Cardiac muscle cell (in vitro differentiated cells and primary cell): ENCODE data around the gene MTX1. TPM values are rescaled to one million over a fixed set of nuclear protein-coding genes. Genes with fewer than 3 reads are reported as not detected.
"Not testable (repeated sequence)": the region's sequence is repeated elsewhere in the genome, so short reads cannot be mapped to it uniquely, and the experiment has no call there.

Experiments used
- DNase-seq, 2 donors: peaks; one replicate each; pipeline versions ENCODE4 v3.0.0 to v3.0.0-alpha.2; 2010 to 2017; ENCODE audit warnings: low read depth in 1 of 2, low spot score in 1 of 2
- H3K27ac ChIP-seq: fragments of 200-600 bp; sonication (generic); 2 replicates; pipeline ENCODE4 v1.5.1; 2016
- H3K27me3 ChIP-seq: fragments of 200-600 bp; sonication (generic); 2 replicates; pipeline ENCODE4 v1.6.0; 2016; ENCODE audit warnings: control low read depth
- H3K36me3 ChIP-seq: fragments of 200-600 bp; sonication (generic); 2 replicates; pipeline ENCODE4 v1.5.1; 2016; ENCODE audit warnings: control low read depth
- H3K4me1 ChIP-seq: fragments of 200-600 bp; sonication (generic); 2 replicates; pipeline ENCODE4 v1.8.1; 2017; ENCODE audit warnings: low read depth, mild to moderate bottlenecking, mixed run types
- H3K4me3 ChIP-seq: fragments of 200-600 bp; sonication (generic); 2 replicates; pipeline ENCODE4 v1.5.1; 2016; ENCODE audit warnings: mild to moderate bottlenecking
- H3K9me3 ChIP-seq: fragments of 200-600 bp; sonication (generic); 2 replicates; pipeline ENCODE4 v1.5.1; 2017; ENCODE audit warnings: low read depth, mild to moderate bottlenecking, control low read depth
- CTCF ChIP-seq: IDR thresholded peaks from 2 replicates; pipeline ENCODE4 v1.5.1; 2012; ENCODE audit warnings: low read depth, mild to moderate bottlenecking, low read length
- polyA plus RNA-seq: library from polyadenylated mRNA; unstranded; fragments of >200 nt; fragmentation: Nextera tagmentation; extraction: Ambion mirVana; gene quantifications from 2 replicates; pipeline ENCODE4 v1.2.1, GENCODE V29; 2016
- total RNA-seq: library from RNA; depleted of rRNA; stranded (reverse); fragments of >200 nt; gene quantifications from 2 replicates; pipeline ENCODE4 v1.2.3, GENCODE V29; 2016

Gene MTX1
- total and polyA plus RNA-seq, 2 experiments from 2014 or later = 24.7 to 31.9 TPM

- H3K9me3 ChIP-seq = no peaks in the 10 kb centered on the region
- peak; percentile 79 to 84 for DNase-seq
- H3K4me1 ChIP-seq = peaks cover 20% of the 10 kb centered on the region
- H3K4me3 ChIP-seq = no peak overlapping the region
- no peaks in the 10 kb centered on the region for H3K36me3 ChIP-seq
- peak overlapping the region; percentile 97 for H3K27ac ChIP-seq
- TF ChIP-seq CTCF = peak; percentile 85
- H3K27me3 ChIP-seq = no peaks in the 10 kb centered on the region
Measured at GRCh38 chr1:155206891-155207805, 1.3 kb upstream of the MTX1 start.

- Histone ChIP-seq H3K36me3 (no peaks in the 10 kb centered on the region), H3K9me3 (no peaks in the 10 kb centered on the region), H3K27me3 (no peaks in the 10 kb centered on the region), H3K27ac (peak within 1 kb of the TSS; percentile 97), H3K4me3 (peak within 1 kb of the TSS; percentile 79), H3K4me1 (peaks cover 20% of the 10 kb centered on the region)
- TF ChIP-seq CTCF = no peak
- peak in 1 of 2 donors; percentile 50 for DNase-seq
Measured at GRCh38 chr1:155207806-155208540, 522 bp upstream of the MTX1 start, which contains the start of gene THBS3. Gene THBS3, minus strand, starts transcription at chr1:155207897. Its CDS starts 21 bp downstream, at chr1:155207876.

- Histone ChIP-seq H3K4me3 (peak overlapping the region; percentile 79), H3K27me3 (no peaks in the 10 kb centered on the region), H3K27ac (peak overlapping the region; percentile 97), H3K36me3 (no peaks in the 10 kb centered on the region), H3K4me1 (peaks cover 20% of the 10 kb centered on the region), H3K9me3 (no peaks in the 10 kb centered on the region)
- no peak for TF ChIP-seq CTCF
- no peak for DNase-seq
Measured at GRCh38 chr1:155209312-155209721, 822 bp downstream of the MTX1 start.

- Histone ChIP-seq H3K9me3 (no peaks in the 10 kb centered on the region), H3K27me3 (no peaks in the 10 kb centered on the region), H3K27ac (no peak overlapping the region), H3K4me1 (peaks cover 20% of the 10 kb centered on the region), H3K36me3 (no peaks in the 10 kb centered on the region), H3K4me3 (no peak overlapping the region)
- DNase-seq = no peak
- no peak for TF ChIP-seq CTCF
Measured at GRCh38 chr1:155210314-155211104, 2.0 kb downstream of the MTX1 start.

- peak in 1 of 2 donors; percentile 59 for DNase-seq
- H3K27ac ChIP-seq = not testable (repeated sequence)
Measured at GRCh38 chr1:155211381-155212050, 3.0 kb downstream of the MTX1 start.

GRCh38 chr1:155212051-155212440, 3.6 kb downstream of the MTX1 start:
- H3K4me3 ChIP-seq, H3K9me3 ChIP-seq, H3K27ac ChIP-seq, H3K36me3 ChIP-seq, H3K27me3 ChIP-seq, DNase-seq: not testable (repeated sequence)
- peaks cover 17% of the 10 kb centered on the region for H3K4me1 ChIP-seq

More at GRCh38 chr1:155211381-155212050, 3.0 kb downstream of the MTX1 start:
- H3K4me3 ChIP-seq, H3K36me3 ChIP-seq, H3K27me3 ChIP-seq, H3K9me3 ChIP-seq: not testable (repeated sequence)
- peaks cover 20% of the 10 kb centered on the region for H3K4me1 ChIP-seq

- DNase-seq, H3K27ac ChIP-seq, H3K36me3 ChIP-seq, H3K4me1 ChIP-seq, H3K27me3 ChIP-seq, H3K4me3 ChIP-seq, H3K9me3 ChIP-seq: not testable (repeated sequence)
Measured at GRCh38 chr1:155214702-155215101, 6.2 kb downstream of the MTX1 start.
